ENCODE data around the gene DOK1. TPM values are rescaled to one million over a fixed set of nuclear protein-coding genes. Genes with fewer than 3 reads are reported as not detected.

The DOK1 gene
- polyA plus RNA-seq, 1 donor (not counting 4 experiments of a cell fraction or from before 2014, with no cell fraction given) = 0.97 TPM

DNA sequence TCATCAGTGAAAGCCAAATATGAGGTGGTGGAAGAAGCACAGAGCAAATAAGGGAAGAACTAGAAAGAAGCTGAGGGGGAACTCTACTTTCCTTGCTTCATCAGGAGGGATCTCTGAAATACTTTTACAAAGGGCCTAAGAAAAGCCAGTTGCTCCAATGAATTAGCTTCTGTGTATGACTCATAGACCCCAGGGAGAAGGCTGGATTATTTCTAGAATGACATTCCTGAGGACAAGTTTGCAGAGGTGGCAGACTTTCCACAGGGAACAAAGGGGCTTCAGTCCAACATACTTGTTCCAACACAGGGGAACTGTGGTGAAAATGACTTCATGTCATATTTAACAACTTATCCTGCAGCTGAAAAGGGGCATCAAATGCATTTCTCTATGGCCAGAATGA, 29.0 kb downstream of the DOK1 start:
- Histone ChIP-seq H3K9me3 (ENCODE audit: control insufficient read depth, low read depth, low read length) (no peaks in the 10 kb centered on the region), H3K79me2 (ENCODE audit: control insufficient read depth, insufficient read depth, low read length) (no peaks in the 10 kb centered on the region), H3K27me3 (ENCODE audit: control insufficient read depth, extremely low read depth, insufficient read depth, low read length) (no peaks in the 10 kb centered on the region), H3K9ac (ENCODE audit: control insufficient read depth, extremely low read depth, insufficient read depth, low read length) (no peak overlapping the region), H3K27ac (ENCODE audit: control insufficient read depth, insufficient read depth, low read length) (no peak overlapping the region), H3K4me3 (ENCODE audit: control insufficient read depth in 2 of 3, extremely low read depth in 1 of 3, insufficient read depth in 2 of 3, low read depth in 1 of 3, low read length in 3 of 3) (no peak overlapping the region), H2AFZ (ENCODE audit: control insufficient read depth, low read length) (no peak overlapping the region), H3K4me1 (ENCODE audit: control insufficient read depth, extremely low read depth, insufficient read depth, low read length) (peaks cover 4% of the 10 kb centered on the region), H4K20me1 (ENCODE audit: control insufficient read depth, extremely low read depth, insufficient read depth, low read length) (no peaks in the 10 kb centered on the region), H3K4me2 (ENCODE audit: control insufficient read depth, extremely low read depth, insufficient read depth, low read depth, low read length) (no peak overlapping the region), H3K9me1 (ENCODE audit: control insufficient read depth, extremely low read depth, insufficient read depth, low read length) (no peaks in the 10 kb centered on the region), H3K36me3 (ENCODE audit: control insufficient read depth in 2 of 2, extremely low read depth in 1 of 2, insufficient read depth in 2 of 2, low read length in 2 of 2) (no peaks in the 10 kb centered on the region)
- DNase-seq (ENCODE audit: low read depth, low spot score) (no peak), FAIRE-seq (no peak)
- TF ChIP-seq EZH2 (IDR thresholded peaks at IDR 0.05; ENCODE audit: low read length) = no peak
- TF ChIP-seq, protein P1, sequence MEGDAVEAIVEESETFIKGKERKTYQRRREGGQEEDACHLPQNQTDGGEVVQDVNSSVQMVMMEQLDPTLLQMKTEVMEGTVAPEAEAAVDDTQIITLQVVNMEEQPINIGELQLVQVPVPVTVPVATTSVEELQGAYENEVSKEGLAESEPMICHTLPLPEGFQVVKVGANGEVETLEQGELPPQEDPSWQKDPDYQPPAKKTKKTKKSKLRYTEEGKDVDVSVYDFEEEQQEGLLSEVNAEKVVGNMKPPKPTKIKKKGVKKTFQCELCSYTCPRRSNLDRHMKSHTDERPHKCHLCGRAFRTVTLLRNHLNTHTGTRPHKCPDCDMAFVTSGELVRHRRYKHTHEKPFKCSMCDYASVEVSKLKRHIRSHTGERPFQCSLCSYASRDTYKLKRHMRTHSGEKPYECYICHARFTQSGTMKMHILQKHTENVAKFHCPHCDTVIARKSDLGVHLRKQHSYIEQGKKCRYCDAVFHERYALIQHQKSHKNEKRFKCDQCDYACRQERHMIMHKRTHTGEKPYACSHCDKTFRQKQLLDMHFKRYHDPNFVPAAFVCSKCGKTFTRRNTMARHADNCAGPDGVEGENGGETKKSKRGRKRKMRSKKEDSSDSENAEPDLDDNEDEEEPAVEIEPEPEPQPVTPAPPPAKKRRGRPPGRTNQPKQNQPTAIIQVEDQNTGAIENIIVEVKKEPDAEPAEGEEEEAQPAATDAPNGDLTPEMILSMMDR (optimal IDR thresholded peaks at IDR 0.05 in 1 of 3, IDR thresholded peaks at IDR 0.05 in 1 of 3, conservative IDR thresholded peaks at IDR 0.05 in 1 of 3; ENCODE audit: extremely low read depth in 1 of 3, insufficient read depth in 2 of 3, low read length in 3 of 3) = no peak
- dilution Hi-C loops (cut with MboI; ENCODE audit: extremely low pct_ligation_motif_present, low sequenced_read_pairs) = no loop called here

DNA sequence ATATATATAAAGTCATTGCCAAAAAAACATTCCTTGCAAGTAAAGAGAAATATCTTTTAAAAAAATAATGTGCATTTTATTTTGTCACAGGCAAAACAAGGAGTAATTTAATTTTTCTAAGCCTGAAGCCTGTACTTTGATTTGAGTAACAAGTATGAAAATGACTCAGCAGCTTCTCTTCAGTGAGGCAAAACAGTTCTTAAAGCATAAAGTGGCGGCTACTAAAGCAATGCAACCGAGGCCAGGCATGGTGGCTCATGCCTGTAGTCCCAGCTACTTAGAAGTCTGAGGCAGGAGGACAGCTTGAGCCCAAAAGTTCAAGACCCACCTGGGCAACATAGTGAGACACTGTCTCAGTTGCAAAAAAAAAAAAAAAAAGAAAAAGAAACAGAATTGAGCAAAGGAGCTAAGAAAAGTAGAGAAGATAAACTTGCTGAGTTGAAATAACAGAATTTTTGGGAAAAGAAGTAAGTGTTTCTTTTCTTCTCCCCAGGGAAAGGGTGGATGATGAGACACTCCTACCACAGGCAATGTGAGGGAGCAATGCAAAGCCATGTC, 29.6 kb downstream of the DOK1 start:
- H3K4me3 ChIP-seq (ENCODE audit: control insufficient read depth in 2 of 3, extremely low read depth in 1 of 3, insufficient read depth in 2 of 3, low read depth in 1 of 3, low read length in 3 of 3) = no peak overlapping the region
- peaks cover 4% of the 10 kb centered on the region for H3K4me1 ChIP-seq (ENCODE audit: control insufficient read depth, extremely low read depth, insufficient read depth, low read length)
- dilution Hi-C loops (cut with MboI; ENCODE audit: extremely low pct_ligation_motif_present, low sequenced_read_pairs) = no loop called here
- H3K9me3 ChIP-seq (ENCODE audit: control insufficient read depth, low read depth, low read length) = no peaks in the 10 kb centered on the region
- H3K9ac ChIP-seq (ENCODE audit: control insufficient read depth, extremely low read depth, insufficient read depth, low read length) = no peak overlapping the region
- H3K4me2 ChIP-seq (ENCODE audit: control insufficient read depth, extremely low read depth, insufficient read depth, low read depth, low read length) = no peak overlapping the region
- no peaks in the 10 kb centered on the region for H3K27me3 ChIP-seq (ENCODE audit: control insufficient read depth, extremely low read depth, insufficient read depth, low read length)
- FAIRE-seq (no peak), DNase-seq (ENCODE audit: low read depth, low spot score) (no peak)
- H3K27ac ChIP-seq (ENCODE audit: control insufficient read depth, insufficient read depth, low read length) = no peak overlapping the region
- no peaks in the 10 kb centered on the region for H3K36me3 ChIP-seq (ENCODE audit: control insufficient read depth in 2 of 2, extremely low read depth in 1 of 2, insufficient read depth in 2 of 2, low read length in 2 of 2)
- no peak for TF ChIP-seq EZH2 (IDR thresholded peaks at IDR 0.05; ENCODE audit: low read length)
- TF ChIP-seq, protein P1 (optimal IDR thresholded peaks at IDR 0.05 in 1 of 3, IDR thresholded peaks at IDR 0.05 in 1 of 3, conservative IDR thresholded peaks at IDR 0.05 in 1 of 3; ENCODE audit: extremely low read depth in 1 of 3, insufficient read depth in 2 of 3, low read length in 3 of 3) = no peak
- H3K9me1 ChIP-seq (ENCODE audit: control insufficient read depth, extremely low read depth, insufficient read depth, low read length) = no peaks in the 10 kb centered on the region
- H2AFZ ChIP-seq (ENCODE audit: control insufficient read depth, low read length) = no peak overlapping the region
- no peaks in the 10 kb centered on the region for H4K20me1 ChIP-seq (ENCODE audit: control insufficient read depth, extremely low read depth, insufficient read depth, low read length)
- no peaks in the 10 kb centered on the region for H3K79me2 ChIP-seq (ENCODE audit: control insufficient read depth, insufficient read depth, low read length)
